GM19238 (cell line): ENCODE data around the gene SLC9B2.

Experiments used
- DNase-seq: peaks from one replicate; pipeline ENCODE4 v3.0.0; 2011; ENCODE audit warnings: low spot score; ENCODE audit not compliant: insufficient read length

Gene SLC9B2

DNA sequence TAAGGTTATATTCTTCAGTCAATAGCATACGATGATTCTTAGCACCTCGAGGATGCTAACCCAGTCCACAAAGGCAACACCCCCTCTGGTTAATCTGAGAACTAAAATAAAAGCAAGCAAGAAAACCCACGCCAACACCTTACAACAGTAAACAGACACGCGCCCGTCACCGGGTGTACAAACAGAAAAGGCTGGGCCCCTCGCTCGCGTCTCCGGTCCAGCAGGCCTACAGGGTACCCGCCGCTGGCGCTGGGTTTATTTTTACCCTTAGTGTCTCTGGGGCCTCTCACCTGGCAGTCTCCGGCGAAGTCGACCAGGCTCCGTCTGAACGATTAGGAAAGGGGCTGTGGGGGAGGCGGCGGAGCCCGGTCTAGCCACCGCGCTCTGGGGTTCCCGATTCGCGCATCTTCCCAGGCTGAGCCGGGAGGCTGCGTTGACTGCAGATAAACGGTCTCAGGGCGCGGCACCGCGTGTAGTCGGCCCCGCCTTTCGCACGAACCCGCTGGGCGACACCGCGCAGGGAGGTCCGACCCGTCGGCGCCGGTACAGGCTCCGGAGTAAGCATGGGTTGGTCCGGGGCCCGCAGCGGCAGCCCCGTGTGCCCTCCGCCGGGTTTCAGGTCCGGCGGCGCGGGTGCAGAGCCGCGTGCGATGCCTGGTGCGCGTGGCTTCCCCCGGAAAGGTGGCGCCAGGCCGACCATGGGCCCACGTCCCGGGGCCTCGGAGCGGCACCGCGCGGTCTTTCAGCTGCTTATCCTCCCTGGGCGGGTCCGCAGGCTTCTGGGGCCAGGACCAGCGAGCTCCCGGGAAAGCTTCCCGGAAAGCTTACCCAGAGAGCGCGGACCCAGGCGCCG lies 441 bp downstream of the SLC9B2 start:
- DNase-seq, result peak; percentile 37

DNA sequence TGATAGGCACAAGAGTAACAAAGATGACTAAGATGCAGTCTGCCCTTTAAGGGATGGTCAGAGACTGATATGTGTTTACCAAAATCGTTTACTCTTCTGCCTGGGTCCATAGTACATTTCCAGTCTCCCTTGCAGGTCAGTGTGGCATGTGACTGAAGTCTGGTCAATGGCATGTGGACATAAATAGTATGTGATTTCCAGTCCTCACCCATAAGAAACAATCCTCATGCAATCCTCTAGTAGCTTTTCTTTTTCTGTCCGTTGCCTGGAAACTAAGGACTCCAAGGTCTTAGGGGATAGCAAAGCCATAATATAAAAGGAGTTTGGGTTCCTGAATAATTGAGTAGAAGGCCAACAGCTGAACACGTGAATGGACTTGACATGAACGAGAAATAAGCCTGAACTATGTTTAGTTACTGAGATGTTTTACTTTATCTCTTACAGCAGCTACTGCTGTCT lies 1.1 kb downstream of the SLC9B2 start:
- DNase-seq, result no peak

DNA sequence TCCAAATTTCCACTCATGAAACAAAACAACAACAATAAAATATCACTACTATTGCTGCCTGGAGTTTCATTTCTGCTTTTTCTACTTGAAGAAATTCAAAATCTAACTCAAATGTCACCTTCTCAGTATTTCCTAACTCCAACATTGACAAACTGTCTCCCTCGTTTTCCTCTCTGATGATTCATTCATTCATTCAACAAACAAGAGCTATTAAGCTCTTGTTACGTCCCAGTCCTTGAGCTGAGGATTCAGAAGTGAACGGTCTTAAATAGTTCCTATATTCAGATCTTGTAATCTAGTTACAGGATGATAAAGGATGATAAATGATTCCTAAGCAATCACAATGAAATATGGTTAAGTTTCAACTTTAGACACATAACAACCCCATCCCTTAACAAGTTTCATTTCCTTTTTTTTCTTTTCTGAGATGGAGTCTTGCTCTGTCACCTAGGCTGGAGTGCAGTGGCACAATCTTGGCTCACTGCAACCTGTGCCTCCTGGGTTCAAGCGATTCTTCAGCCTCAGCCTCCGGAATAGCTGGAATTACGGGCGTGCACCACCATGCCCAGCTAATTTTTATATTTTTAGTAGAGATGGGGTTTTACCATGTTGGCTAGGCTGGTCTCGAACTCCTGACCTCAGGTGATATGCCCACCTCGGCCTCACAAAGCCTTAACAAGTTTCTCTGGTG lies 1.7 kb downstream of the SLC9B2 start:
- no peak for DNase-seq

DNA sequence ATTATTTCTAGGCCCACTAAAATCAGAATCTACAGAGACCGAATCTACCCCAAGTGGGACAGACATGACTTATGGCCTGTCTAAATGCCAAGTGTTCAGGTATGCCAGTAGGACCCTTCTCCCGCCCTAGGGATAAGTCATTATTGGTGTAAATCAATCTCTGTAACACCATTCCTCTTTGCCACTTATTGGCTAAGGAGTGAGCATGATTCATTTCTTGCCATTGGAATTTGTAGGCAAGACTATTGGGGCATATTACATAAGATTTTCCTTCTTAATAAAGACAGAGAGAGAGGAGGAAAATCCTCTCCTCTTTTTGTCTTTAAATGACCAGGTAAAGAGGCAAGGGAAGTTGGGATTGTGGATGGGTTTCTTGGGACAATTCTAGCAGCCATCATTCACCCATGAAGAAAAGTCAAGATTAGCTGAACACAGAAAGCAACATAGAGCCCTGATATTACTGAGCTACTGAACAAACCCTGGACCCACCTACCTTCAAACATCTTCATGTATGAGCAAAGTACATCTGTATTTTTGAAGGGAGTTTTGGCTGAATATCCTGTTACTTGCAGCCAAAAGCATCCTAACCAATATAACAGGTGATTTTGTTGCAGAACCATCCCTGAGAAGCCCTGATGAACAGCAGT lies 2.6 kb downstream of the SLC9B2 start:
- no peak for DNase-seq

DNA sequence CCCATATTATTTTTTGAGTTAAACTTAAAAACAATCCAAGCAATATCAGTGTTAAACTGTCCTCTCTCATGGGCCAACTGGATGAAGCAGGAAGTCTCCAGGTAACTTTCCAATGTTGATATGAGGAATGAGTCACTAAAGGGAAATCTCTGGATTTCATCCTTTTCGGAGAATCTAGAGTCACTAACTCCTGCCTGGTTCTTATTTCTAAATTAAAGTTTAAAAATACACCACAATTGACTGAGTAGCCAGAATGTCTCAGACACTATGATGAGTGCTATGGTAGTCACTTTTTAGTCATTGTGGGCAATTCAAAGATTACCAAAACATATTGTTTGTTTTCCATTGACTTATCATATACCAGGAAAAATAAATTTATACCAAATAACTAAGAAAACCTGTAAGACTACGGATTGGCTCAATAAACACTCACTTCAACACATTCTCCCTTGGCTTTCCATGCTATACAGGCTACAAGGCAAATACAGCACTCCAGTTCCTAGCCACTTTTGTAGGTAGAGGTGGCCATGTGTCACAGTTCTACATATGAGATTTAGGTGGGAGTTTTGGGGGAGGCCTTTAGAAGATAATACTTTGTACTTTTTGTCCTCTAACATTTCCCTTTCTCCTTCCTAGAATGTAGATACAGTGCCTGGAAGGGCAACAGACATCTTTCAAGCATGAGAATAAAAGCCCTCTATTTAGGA lies 8.6 kb downstream of the SLC9B2 start:
- DNase-seq, result no peak

DNA sequence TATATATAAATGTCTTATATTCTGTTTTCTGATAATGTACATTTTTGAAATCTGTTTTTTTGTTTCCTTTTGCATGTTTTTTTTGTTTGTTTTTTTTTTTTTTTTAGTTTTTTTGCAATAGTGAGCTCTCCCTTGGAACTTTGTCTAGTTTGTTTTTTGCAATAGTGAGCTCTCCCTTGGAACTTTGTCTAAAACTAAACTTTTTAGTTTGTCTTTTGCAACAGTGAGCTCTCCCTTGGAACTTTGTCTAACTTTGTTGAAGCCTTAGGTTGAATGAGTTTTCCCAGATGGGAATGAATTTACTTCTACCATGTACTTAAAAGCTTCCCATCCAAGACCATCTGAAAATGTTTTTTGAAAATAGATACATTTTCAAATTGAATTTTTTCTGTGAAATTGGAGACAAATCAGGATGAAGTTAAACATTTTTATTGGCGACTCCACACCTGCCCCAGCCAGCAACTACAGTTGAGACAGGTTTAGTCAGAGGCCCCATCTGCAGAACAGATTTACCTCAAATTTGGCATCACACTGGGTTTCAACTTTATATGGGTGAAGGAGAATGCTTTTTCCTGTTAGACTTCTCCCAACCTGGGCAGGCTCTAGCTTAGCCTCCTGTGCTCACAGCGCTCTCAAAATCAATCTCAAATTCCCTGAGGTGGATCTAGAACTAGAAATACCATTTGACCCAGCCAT lies 16.0 kb downstream of the SLC9B2 start:
- DNase-seq, result no peak

DNA sequence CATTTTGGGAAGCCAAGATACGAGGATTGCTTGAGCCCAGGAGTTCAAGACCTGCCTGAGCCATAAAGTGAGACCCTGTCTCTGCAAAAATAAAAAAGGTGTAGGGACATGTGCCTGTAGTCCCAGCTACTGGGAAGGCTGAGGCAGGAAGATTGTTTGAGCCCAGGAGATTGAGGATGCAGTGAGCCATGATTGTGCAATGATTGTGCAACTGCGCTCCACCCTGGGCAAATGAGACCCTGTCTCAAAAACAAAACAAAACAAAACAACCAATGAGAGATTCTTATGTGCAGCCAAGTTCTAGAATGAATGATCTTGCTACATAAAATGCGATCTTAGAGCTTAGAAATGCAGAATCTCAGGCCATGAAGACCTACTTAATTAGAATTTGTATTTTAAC lies 22.5 kb downstream of the SLC9B2 start:
- DNase-seq, result no peak

DNA sequence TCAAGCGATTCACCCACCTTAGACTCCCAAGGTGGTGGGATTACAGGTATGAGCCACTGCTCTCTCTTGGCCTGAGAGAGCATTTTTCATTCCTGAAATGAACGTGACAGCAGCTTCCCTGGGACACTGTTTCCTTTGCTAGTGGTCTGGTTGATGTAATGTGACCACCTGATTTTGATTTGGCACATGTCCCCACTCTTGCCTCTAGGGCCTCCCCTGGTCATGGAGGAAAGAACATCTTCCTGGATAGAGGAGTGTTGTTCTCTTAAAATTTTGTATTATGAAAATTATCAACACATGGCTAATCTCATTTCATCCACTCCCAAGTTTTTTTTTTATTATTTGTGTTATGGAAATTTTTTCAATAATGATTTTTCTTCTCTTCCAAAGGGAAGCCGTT lies 23.8 kb downstream of the SLC9B2 start:
- no peak for DNase-seq

DNA sequence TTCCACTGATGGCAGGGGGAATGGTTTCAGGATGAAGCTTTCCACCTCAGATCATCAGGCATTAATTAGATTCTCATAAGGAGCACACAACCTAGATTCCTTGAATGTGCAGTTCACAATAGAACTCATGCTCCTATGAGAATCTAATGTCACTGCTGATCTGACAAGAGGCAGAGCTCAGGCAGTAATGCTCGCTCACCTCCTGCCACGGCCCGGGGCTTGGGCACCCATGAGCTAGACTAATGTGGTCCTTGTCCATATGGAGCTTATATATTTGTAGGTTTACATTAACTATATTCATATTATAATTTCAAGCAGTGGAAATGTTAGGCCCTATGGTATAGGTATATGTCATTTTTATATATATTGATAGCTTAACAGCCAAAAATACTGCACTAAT lies 24.4 kb downstream of the SLC9B2 start:
- no peak for DNase-seq

DNA sequence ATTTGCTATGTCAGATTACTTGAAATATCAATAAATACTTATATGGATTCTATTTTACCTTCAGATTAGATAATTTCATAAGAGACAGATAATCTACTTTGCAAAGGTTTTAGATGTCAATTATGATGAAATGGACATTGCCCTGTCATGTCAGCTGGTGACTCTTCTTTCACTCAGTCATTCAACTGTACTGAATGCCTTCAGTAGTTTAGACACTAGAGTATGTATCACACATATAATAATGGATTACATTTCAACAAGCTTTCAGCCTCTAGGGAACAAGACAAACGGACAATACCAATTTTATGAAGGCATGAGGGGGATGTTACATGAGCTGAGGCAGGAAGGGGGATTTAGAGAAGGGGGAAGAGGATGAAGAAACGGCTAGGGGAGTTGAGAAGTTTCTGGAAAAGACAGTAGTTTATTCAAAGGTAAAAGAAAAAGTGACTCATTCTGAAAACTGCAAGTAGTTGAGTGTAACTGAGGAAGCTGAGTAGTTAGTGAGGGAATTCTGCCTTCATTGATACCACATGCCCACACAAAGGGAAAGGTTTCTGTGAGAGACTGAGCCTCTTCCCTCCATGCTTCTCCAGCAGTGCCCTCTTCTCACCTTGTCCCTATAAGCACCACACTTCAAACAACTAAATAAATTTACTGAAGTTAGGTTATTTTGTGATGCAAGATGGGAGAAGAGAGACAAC lies 25.7 kb downstream of the SLC9B2 start:
- DNase-seq, result no peak

DNA sequence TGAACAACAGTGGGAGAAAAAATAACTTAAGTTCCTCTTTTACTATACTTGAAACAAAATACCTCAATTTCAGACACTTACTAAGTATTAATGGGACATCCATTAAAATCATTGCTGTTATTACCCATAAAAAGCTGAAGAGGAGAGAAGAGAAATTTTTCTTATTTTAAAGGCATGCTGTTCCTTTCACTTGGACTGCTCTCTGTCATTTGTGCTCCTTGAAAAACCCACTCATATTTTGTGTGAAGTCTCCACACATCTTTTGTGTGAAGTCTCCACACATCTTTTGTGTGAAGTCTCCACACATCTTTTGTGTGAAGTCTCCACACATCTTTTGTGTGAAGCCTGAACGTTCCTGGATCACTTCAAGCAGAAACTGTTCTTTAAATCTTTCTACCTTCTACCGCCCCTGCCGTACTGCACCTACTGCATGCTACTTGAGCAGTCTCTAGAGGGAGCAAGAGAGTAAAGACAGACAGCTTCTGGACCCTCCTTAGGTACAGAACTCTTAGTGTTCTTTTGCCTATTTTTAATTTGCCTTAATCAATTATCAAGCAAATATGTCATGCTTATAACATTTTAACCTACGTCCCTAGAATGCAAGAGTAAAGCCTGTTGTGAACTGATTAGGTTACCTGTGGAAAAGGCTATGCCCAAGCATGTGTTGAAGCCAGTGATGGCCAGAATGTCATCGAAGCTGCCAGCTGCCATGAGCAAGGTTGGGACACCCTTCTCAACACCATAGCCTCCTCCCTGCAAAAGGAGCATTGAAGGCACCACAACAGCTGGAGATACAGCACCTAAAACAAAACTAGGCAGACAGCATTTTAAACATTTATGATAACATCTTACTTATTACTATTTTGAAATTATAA lies 29.9 kb downstream of the SLC9B2 start:
- DNase-seq, result peak; percentile 9

DNA sequence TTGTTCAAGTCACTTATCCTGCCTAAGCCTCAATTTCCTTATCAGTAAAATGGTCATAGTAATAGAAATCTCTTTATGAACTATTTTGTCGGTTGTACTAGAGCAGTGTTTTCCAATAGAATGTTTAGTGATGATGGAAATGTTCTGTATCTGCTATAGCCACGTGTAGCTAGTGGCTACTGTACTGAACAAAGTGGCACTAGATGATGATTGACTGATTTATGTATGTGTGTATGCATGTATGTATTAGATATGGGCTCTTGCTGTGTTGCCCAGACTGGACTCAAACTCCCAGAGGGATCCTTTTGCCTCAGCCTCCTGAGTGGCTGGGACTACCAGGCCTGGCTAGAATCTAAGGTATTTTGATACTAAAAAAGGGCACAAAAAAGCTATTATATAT lies 32.4 kb downstream of the SLC9B2 start:
- DNase-seq, result no peak

DNA sequence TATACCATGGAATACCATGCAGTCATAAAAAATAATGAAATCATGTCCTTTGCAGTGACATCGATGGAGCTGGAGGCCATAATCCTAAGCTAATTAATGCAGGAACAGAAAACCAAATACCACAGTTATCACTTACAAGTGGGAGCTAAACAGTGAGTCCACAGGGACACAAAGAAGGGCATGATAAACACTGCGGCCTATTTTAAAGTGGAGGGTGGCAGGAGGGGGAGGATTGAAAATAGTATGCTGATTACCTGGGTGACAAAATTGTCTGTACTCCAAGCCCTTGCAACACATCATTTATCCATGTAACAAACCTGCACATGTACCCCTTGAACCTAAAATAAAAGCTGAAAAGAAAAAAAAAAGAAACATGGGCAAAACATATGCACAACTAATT lies 40.4 kb downstream of the SLC9B2 start:
- DNase-seq, result no peak

DNA sequence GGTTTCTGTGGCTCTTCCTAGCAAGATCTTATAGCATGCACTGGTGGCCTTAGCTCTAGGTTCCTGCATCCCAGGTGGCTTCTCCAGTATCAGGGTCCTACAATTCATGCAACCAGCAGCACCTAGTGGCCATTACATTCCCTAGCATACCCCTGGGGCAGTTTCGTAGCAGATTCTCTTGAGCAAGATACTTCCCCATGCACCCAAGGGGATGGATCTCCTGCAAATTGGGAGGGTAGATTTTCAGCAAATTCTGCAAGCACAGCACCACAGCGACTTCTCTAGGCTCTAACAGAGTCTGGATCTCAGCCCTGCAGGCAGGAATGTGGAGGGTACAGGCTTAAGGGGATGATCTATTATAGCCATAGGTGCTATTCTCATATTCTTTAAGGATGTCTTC lies 44.0 kb downstream of the SLC9B2 start:
- no peak for DNase-seq

DNA sequence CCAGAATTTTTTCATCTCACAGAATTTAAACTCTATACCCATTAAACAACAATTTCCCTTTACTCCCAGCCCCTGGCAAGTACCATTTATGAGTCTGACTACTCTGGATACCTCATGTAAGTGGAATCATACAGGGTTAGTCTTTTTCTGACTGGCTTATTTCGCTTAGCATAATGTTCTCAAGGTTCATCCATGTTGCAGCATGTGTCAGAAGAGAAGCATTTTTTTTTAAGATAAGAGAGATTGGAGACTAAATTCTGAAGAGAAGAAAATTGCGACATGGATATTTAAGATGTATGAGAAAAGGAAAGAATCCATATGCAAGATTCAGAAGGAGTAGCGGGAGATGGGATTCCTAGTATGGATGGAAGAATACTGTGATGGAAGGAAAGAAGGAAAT lies 45.8 kb downstream of the SLC9B2 start:
- no peak for DNase-seq

DNA sequence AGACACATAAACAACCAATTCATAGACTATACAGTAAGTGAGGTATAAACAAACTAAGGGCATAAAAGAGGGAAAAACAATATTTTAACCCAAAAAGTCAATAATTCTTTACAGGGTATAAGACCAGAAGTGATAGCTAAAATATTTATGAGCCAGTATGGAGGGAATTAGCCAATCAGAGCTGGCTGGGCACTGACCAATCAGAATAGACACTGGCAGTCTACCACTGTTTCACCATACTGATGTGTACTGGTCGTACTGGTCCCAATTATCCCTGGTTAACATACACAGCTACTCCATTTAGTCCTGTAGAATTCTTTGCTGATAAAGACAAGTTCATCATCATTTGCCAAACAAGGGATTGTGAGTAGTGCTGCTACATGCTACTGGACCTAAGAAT lies 47.3 kb downstream of the SLC9B2 start:
- no peak for DNase-seq

DNA sequence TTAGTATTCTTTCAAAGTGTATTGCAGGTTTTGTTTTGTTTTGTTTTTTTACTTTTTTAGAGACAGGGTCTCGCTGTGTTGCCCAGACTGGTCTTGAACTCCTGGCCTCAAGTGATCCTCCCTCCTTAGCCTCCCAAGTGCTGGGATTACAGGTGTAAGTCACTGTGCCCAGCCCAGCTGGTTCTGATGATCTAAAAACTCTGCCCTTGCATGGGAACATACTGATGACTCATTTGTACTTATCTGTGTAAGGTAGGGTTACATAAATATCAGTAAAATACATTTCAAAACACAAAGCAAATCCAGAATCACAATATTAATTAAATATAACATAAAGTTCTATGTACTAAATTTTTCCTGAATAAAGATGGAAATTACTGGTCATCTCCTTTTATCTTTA lies 49.7 kb downstream of the SLC9B2 start:
- DNase-seq, result no peak

DNA sequence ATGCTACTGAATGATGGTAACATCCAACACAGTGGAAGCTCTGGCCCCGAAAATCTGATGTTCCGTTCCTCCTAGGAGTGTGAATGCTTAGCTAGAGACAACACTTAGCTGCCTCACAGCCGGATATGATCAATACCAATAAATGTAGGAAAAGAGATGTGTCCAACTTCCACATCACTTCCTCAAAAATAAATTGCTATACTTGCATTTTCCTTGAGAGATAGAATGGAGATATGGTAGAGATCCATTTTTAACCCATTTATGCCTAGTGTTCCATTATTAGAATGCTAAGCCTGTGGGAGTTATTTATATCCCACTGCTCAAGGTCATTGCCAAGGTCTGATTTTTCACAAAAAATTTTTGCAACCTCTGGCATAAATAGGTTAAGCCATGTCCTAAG lies 51.6 kb downstream of the SLC9B2 start:
- DNase-seq, result no peak

DNA sequence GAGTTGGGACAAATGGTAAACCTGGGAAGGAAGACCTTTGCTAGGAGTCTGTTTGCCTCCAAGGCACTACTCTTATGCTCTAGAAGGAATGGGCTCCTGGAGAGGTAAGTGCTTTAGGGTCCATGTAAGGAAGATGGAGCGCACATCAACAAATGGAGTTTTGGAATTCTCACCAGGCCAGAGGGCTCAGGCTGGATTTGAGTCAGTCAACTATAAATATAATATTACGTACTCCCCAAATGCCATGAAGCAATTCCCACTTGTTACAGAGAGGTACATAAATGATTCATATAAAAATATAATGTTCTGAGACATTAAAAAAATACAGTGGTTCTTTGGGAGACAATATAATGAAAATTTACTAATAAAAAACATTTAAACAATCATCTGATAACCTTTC lies 55.4 kb downstream of the SLC9B2 start:
- no peak for DNase-seq
